Measurements from ENCODE around the gene RETREG1. TPM values are rescaled to one million over a fixed set of nuclear protein-coding genes. Genes with fewer than 3 reads are reported as not detected.

The RETREG1 gene
- total RNA-seq, 1 experiment from 2014 or later, result 3.4 TPM

GRCh38 chr5:16540421-16540820 lies 76.4 kb downstream of the RETREG1 start:
- H3K18ac ChIP-seq (ENCODE audit: insufficient read length, low read depth, low read length), result no peak overlapping the region

More at GRCh38 chr5:16540421-16540820, 76.4 kb downstream of the RETREG1 start:
- H3K9ac ChIP-seq (ENCODE audit: extremely low read depth, insufficient read length, low read length), result no peak overlapping the region
- H4K20me1 ChIP-seq (ENCODE audit: control insufficient read depth, insufficient read depth, insufficient read length), result no peaks in the 10 kb centered on the region
- H2BK15ac ChIP-seq (ENCODE audit: low read depth, low read length), result no peak overlapping the region
- no peaks in the 10 kb centered on the region; a peak in 1 of 5 replicates for H3K9me3 Mint-ChIP-seq
- H2BK12ac ChIP-seq (ENCODE audit: insufficient read length, low read depth, low read length), result no peak overlapping the region
- no peak overlapping the region for H4K8ac ChIP-seq (replicated peaks; ENCODE audit: insufficient read length, low read depth, low read length)
- WGBS (ENCODE audit: extremely low coverage, insufficient read length, low lambda C conversion rate), result no CpG with 5 or more reads among the region's 3 CpGs
- no peak overlapping the region for H3K14ac ChIP-seq (ENCODE audit: insufficient read depth, low read length)
- no peak overlapping the region for H2BK20ac ChIP-seq (ENCODE audit: low read depth, low read length, poor library complexity, severe bottlenecking)
- no peaks in the 10 kb centered on the region for H3K23me2 ChIP-seq (ENCODE audit: insufficient read length, low read depth, low read length, poor library complexity, severe bottlenecking)
- H3K4me2 ChIP-seq (ENCODE audit: insufficient read depth, insufficient read length, low read length), result no peak overlapping the region
- no peaks in the 10 kb centered on the region for H3K79me2 ChIP-seq (ENCODE audit: insufficient read depth, low read length)
- H3K4me3 Mint-ChIP-seq, result no peak overlapping the region
- no peak overlapping the region for H2BK5ac ChIP-seq (ENCODE audit: insufficient read length, low read length)
- peaks cover 8% of the 10 kb centered on the region in 2 experiments for H3K4me1 Mint-ChIP-seq
- no peak overlapping the region for H3T11ph ChIP-seq (ENCODE audit: low read length)
- H3K27me3 ChIP-seq (ENCODE audit: insufficient read depth, low read length), result no peaks in the 10 kb centered on the region
- H3K27me3 Mint-ChIP-seq (ENCODE audit: low read depth), result peaks cover 4% of the 10 kb centered on the region; the same call in 1 of the 2 replicates
- no peak overlapping the region for H2AK5ac ChIP-seq (ENCODE audit: insufficient read length, low read length)
- no peaks in the 10 kb centered on the region for H3K79me1 ChIP-seq (ENCODE audit: insufficient read depth, low read depth, low read length, poor library complexity, severe bottlenecking)
- H3K23ac ChIP-seq (ENCODE audit: insufficient read length, low read depth, low read length), result no peak overlapping the region
- no peaks in the 10 kb centered on the region for H3K9me3 ChIP-seq (ENCODE audit: control insufficient read depth, low read depth, low read length)
- H3K56ac ChIP-seq (ENCODE audit: insufficient read length, low read depth, low read length), result no peak overlapping the region
- no peaks in the 10 kb centered on the region for H3K4me1 ChIP-seq (ENCODE audit: insufficient read depth, low read length)
- no peak overlapping the region for H2AFZ ChIP-seq (ENCODE audit: low read length)
- no peak for TF ChIP-seq CTCF (conservative IDR thresholded peaks at IDR 0.05)
- H2BK120ac ChIP-seq (ENCODE audit: low read depth, low read length, poor library complexity, severe bottlenecking), result no peak overlapping the region
- H3K27ac Mint-ChIP-seq, result no peak overlapping the region
- no peak overlapping the region for H3K4ac ChIP-seq (ENCODE audit: low read depth, low read length)
- H4K5ac ChIP-seq (ENCODE audit: insufficient read length, low read depth, low read length), result no peak overlapping the region
- H4K91ac ChIP-seq (ENCODE audit: insufficient read length, low read depth, low read length), result no peak overlapping the region
- no peak for DNase-seq
- no peaks in the 10 kb centered on the region for H3K36me3 Mint-ChIP-seq (ENCODE audit: insufficient read depth in 1 of 3, low read depth in 3 of 3)
- H3K27ac ChIP-seq (ENCODE audit: insufficient read length, low read depth, low read length), result no peak overlapping the region
